GM18511 (cell line): ENCODE results near the gene EDAR.

ENCODE experiments used
- ATAC-seq: cut with Tn5 transposase; IDR thresholded peaks from one replicate; pipeline ENCODE4 v1.9.1; 2021; ENCODE audit warnings: mild to moderate bottlenecking, moderate library complexity; ENCODE audit not compliant: unreplicated experiment

The EDAR gene

DNA sequence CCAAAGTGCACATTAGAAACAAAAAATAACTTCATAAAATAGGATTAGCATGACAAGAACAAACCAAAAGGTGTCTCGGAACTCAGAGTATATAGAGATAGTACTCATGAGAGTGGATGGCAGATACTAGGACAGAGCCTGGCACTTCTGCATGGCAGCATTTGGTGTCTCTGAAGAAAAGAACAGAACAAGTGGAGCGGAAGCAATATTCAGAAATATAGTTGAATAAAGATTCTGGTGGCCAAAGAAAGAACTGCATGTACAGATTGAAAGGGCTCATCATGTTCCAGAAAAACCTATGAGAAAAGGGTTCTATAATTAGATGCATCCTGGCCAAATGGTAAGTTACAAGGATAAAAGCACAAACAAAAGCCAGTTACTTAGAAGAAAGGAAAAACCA, 111.5 kb downstream of the EDAR start:
- ATAC-seq, result no peak

DNA sequence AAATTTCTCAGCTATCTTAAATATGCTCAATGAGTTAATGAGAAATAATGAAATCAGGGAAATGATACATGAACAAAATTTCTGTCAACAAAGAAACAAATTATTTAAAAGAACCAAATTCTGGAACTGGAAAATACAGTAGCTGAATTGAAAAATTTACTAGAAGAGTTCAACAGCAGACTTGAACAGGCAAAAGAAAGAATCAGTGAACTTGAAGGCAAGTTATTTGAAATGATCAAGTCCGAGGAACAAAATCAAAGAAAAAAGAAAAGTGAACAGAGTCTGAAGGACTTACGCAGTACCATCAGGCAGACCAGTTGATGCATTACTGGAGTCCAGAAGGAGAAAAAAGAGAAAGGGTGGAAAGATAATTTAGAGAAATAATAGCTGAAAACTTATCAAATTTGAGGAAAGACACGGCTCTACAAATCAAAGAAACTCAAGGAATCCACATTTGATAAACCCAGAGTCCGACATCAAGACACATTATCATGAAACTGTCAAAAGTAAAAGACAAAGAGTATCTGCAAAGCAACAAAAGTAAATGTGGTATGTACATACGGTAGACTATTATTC, 118.9 kb downstream of the EDAR start:
- no peak for ATAC-seq

DNA sequence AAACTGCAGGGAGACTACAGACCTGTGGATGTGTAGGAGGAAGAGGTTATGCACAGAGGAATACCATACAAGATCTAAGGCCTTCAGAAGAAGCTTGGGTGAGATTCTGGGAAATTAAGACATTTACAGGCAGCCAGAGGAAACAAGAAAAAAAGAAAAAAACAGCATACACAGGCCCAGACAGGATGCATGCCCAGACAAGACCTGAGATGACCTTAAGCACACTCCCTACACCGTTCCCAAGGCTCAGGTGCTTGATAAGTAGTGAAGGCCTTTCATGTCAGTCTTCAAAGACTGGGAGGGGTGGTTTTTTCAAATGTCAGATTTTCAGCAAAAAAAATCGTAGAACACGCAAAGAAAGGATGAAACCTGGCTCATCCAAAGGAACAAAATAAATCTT, 119.5 kb downstream of the EDAR start:
- ATAC-seq, result no peak

DNA sequence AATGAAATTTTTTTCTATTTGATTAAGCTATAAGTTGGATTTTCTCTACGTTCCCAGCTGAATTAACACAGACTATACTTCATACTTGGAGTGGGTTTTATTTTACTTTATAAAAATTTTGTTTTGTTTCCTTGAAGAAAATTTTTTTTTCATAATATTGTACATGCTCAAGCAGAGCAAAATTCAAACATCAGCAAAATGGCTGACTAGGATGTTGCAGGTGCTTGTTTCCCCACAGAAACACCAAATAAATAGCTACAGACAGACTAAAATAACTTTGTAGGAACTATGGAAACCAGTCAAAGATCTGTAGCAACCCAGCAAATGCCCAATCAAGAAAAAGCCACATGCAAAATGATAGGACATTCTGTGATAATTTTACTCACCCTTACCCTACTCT, 120.1 kb downstream of the EDAR start:
- ATAC-seq, result no peak

DNA sequence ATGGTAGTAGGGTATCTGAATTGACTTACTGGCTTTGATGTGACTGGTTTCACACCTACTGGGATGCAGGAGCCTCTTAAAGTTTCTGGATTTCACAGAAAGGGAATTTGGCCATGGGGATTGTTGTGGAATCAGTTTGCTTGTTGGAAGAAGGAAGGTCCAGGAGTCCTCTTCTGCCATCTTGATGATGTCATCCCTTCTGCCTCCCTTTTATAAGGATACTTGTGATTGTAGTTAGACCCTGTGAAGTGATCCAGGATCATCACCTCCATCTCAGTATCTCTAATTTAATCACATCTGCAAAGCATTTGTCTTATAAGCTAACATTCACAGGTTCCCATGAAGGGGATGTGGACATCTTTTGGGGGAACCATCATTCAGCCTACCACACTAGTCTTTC, 123.0 kb downstream of the EDAR start:
- no peak for ATAC-seq

DNA sequence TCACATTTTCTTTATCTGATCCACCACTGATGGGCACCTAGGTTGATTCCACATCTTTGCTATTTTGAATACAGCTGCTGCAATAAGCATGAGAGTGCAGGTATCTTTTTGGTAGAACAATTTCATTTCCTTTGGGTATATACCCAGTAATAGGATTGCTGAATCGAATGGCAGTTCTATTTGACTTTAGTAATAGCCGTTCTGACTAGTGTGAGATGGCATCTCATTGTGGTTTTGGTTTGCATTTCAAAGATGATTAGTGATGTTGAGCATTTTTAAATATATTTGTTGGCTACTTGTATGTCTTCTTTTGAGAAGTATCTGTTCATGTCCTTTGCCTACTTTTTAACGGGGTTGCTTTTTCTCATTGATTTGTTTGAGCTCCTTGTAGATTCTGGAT, 130.1 kb downstream of the EDAR start:
- no peak for ATAC-seq

DNA sequence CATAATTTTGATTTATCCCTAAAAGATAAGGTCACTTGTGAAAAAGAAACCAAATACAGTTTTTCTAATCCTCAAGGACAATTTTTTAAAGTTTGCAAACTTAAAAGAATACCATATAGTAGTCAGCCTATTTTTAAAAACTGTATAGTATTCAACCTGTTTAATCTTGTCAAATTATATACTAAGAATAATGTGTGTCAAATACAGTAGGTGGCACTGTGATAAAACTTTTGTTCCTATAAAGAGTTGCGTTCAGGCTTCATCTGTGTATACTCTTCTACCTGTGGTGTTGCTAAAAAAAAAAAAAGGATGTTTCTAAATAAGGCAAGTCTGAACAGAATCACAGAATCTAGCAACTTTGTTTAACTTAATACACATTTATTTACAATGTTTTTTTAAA, 133.8 kb downstream of the EDAR start:
- ATAC-seq, result peak; percentile 65

DNA sequence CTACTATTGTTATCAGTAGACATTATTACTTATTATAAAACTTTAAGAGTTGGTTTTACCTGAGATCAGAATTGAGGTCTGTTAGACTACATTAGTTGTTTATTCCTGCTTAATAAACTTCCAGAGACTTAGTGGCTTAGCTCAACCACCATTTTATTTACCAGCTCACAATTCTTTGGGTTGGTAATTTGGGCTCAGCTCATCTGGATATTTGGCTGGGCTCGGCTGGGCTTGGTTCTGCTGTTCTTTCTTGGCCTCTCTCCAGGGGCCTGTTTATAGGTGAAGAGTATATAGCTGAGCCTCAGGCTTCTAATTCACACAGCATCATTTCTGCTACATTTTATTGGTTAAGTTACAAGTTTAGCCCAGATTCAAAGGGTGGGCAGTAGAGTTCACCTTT, 134.5 kb downstream of the EDAR start:
- ATAC-seq, result no peak

DNA sequence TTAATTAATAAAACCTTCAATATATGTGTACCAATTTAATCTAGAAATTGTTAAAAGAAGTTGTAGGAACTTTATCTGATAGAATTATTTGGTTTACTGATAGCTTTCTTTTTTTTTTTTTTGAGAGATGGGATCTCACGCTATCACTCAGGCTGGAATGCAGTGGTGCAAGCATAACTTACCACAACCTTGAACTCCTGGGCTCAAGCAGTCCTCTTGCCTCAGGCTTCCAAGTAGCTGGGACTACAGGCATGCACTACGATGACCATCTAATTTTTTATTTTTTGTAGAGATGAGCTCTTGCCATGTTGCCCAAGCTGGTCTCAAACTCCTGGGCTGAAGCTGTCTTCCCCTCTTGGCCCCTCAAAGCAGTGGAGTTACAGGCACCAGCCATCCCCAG, 135.6 kb downstream of the EDAR start:
- ATAC-seq, result no peak

DNA sequence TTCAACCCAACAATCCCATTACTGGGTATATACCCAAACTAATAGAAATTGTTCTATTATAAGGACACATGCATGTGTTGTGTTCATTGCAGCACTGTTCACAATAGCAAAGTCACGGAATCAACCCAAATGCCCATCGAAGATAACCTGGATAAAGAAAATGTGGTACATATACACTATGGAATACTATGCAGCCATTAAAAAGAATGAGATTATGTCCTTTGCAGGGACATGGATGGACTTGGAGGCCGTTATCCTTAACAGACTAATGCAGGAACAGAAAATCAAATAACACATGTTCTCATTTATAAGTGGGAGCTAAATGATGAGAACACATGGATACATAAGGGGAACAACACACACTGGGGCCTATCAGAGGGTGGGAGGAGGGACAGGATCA, 136.6 kb downstream of the EDAR start:
- ATAC-seq, result no peak

DNA sequence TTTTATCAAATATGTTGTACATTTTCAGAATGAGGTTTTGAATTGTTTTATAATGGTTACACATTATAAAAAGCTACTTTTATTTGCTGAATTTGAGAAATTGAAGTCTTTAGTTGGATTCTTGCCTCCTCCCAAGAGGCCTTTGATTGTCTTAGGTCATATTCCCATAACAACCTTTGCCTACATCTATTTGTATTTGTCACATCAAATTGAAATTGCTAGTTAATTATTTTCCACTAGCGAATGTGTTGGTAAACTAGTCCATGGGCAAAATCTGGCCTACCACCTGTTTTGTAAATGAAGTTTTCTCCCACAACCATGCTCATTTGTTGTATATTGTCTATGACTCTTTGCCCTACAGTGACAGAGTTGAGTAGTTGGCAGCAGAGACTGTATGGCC, 142.0 kb downstream of the EDAR start:
- no peak for ATAC-seq

DNA sequence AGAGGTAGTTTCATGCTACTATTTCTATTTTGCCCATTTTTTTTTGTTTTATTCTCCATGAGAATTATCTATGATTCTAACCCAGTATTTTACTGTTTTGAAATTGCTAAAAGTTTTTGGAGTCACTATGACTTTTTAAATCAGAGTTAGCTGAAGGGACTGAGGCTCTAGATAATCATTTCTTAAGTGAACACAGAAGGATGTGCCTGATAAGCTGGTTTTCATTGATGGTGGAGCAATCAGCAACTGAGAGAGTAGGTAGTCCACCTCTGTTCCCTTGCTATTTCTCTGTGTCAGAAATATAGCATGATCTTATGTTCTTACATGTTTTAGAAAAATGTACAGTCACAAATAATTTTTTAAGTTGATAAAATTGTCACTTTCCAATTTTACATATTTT, 143.1 kb downstream of the EDAR start:
- ATAC-seq, result no peak
